Measurements from ENCODE around the gene SGTB. TPM values are rescaled to one million over a fixed set of nuclear protein-coding genes. Genes with fewer than 3 reads are reported as not detected.

SGTB gene
- total RNA-seq, 1 donor: 21.4 TPM

GRCh38 chr5:65674749-65675148, 47.2 kb downstream of the SGTB start:
- Histone ChIP-seq H3K27me3 (ENCODE audit: insufficient read depth, low read length) (no peaks in the 10 kb centered on the region), H3K4me3 (ENCODE audit: insufficient read depth, low read length) (no peak overlapping the region), H3K4me2 (ENCODE audit: insufficient read depth, low read length) (no peak overlapping the region), H2AFZ (ENCODE audit: low read length) (no peak overlapping the region), H3K36me3 (ENCODE audit: insufficient read depth, low read length) (peaks cover 17% of the 10 kb centered on the region), H3K79me2 (ENCODE audit: insufficient read depth, low read length) (no peaks in the 10 kb centered on the region), H4K20me1 (ENCODE audit: insufficient read depth, low read length) (no peaks in the 10 kb centered on the region), H3K4me1 (ENCODE audit: insufficient read depth, low read length) (peaks cover 3% of the 10 kb centered on the region), H3K9me3 (ENCODE audit: low read depth, low read length) (no peaks in the 10 kb centered on the region), H3K27ac (ENCODE audit: low read depth, low read length) (no peak overlapping the region)
- TF ChIP-seq CTCF (IDR thresholded peaks at IDR 0.05; ENCODE audit: extremely low read depth, low read depth, low read length): no peak
- DNase-seq (ENCODE audit: insufficient read length, low spot score, missing footprints): peak; percentile 62

GRCh38 chr5:65672796-65673195, 49.1 kb downstream of the SGTB start:
- no peaks in the 10 kb centered on the region for H3K9me3 ChIP-seq (ENCODE audit: low read depth, low read length)
- peak; percentile 73 for DNase-seq (ENCODE audit: insufficient read length, low spot score, missing footprints)
- no peaks in the 10 kb centered on the region for H3K27me3 ChIP-seq (ENCODE audit: insufficient read depth, low read length)
- H3K36me3 ChIP-seq (ENCODE audit: insufficient read depth, low read length): peaks cover 18% of the 10 kb centered on the region
- H3K79me2 ChIP-seq (ENCODE audit: insufficient read depth, low read length): no peaks in the 10 kb centered on the region
- H4K20me1 ChIP-seq (ENCODE audit: insufficient read depth, low read length): no peaks in the 10 kb centered on the region
- no peak overlapping the region for H3K4me2 ChIP-seq (ENCODE audit: insufficient read depth, low read length)
- no peak for TF ChIP-seq CTCF (IDR thresholded peaks at IDR 0.05; ENCODE audit: extremely low read depth, low read depth, low read length)
- H2AFZ ChIP-seq (ENCODE audit: low read length): no peak overlapping the region
- peaks cover 3% of the 10 kb centered on the region for H3K4me1 ChIP-seq (ENCODE audit: insufficient read depth, low read length)
- no peak overlapping the region for H3K27ac ChIP-seq (ENCODE audit: low read depth, low read length)
- H3K4me3 ChIP-seq (ENCODE audit: insufficient read depth, low read length): no peak overlapping the region

- Histone ChIP-seq H3K79me2 (ENCODE audit: insufficient read depth, low read length) (no peaks in the 10 kb centered on the region), H2AFZ (ENCODE audit: low read length) (no peak overlapping the region), H3K36me3 (ENCODE audit: insufficient read depth, low read length) (peaks cover 32% of the 10 kb centered on the region), H3K9me3 (ENCODE audit: low read depth, low read length) (no peaks in the 10 kb centered on the region), H3K27me3 (ENCODE audit: insufficient read depth, low read length) (no peaks in the 10 kb centered on the region), H3K27ac (ENCODE audit: low read depth, low read length) (no peak overlapping the region), H3K4me1 (ENCODE audit: insufficient read depth, low read length) (peaks cover 3% of the 10 kb centered on the region), H4K20me1 (ENCODE audit: insufficient read depth, low read length) (no peaks in the 10 kb centered on the region), H3K4me3 (ENCODE audit: insufficient read depth, low read length) (no peak overlapping the region), H3K4me2 (ENCODE audit: insufficient read depth, low read length) (no peak overlapping the region)
- DNase-seq (ENCODE audit: insufficient read length, low spot score, missing footprints): no peak
- TF ChIP-seq CTCF (IDR thresholded peaks at IDR 0.05; ENCODE audit: extremely low read depth, low read depth, low read length): no peak
These were observed 53.2 kb downstream of the SGTB start for GRCh38 chr5:65668696-65669095.

- no peak overlapping the region for H3K4me2 ChIP-seq (ENCODE audit: insufficient read depth, low read length)
- H4K20me1 ChIP-seq (ENCODE audit: insufficient read depth, low read length): no peaks in the 10 kb centered on the region
- peak; percentile 50 for DNase-seq (ENCODE audit: insufficient read length, low spot score, missing footprints)
- no peak overlapping the region for H2AFZ ChIP-seq (ENCODE audit: low read length)
- no peaks in the 10 kb centered on the region for H3K27me3 ChIP-seq (ENCODE audit: insufficient read depth, low read length)
- H3K4me3 ChIP-seq (ENCODE audit: insufficient read depth, low read length): no peak overlapping the region
- no peak overlapping the region for H3K27ac ChIP-seq (ENCODE audit: low read depth, low read length)
- no peaks in the 10 kb centered on the region for H3K9me3 ChIP-seq (ENCODE audit: low read depth, low read length)
- no peaks in the 10 kb centered on the region for H3K4me1 ChIP-seq (ENCODE audit: insufficient read depth, low read length)
- no peaks in the 10 kb centered on the region for H3K79me2 ChIP-seq (ENCODE audit: insufficient read depth, low read length)
- H3K36me3 ChIP-seq (ENCODE audit: insufficient read depth, low read length): peaks cover 25% of the 10 kb centered on the region
- peak; percentile 48 for TF ChIP-seq CTCF (IDR thresholded peaks at IDR 0.05; ENCODE audit: extremely low read depth, low read depth, low read length)
These were observed 57.9 kb downstream of the SGTB start for GRCh38 chr5:65663804-65664521.
